Camera-type eye (tissue), 1 donor: ENCODE measurements around the gene SPDYE6. TPM values are rescaled to one million over a fixed set of nuclear protein-coding genes. Genes with fewer than 3 reads are reported as not detected.

Source experiments
- total RNA-seq: library from RNA; depleted of rRNA; stranded (reverse); fragments of >200 nt; gene quantifications from one replicate; pipeline ENCODE4 v1.2.3, GENCODE V29; 2014

Gene SPDYE6, protein sequence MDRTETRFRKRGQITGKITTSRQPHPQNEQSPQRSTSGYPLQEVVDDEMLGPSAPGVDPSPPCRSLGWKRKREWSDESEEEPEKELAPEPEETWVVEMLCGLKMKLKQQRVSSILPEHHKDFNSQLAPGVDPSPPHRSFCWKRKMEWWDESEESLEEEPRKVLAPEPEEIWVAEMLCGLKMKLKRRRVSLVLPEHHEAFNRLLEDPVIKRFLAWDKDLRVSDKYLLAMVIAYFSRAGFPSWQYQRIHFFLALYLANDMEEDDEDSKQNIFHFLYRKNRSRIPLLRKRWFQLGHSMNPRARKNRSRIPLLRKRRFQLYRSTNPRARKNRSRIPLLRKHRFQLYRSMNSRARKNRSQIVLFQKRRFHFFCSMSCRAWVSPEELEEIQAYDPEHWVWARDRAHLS
- total RNA-seq: not detected

DNA sequence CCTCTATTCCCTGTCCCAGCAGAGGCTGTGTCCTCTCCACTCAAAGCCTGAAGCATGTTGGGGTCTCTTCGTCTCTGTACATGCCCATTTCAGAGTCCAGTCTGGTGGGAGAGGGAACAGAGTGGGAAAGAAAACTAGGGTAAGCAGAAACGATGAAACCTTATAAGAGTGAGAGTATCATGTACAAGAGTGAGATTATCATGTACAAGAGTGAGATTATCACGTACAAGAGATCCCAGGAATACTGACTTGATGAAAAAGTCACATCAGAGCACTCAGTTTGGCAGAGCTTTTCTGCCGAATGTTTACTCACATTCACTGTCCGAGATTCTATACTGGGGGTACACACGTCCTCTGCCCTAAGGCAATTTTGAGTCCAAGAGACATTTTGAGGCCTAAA lies at the start of gene SPDYE6:
Gene SPDYE6 (minus strand): TSS at position 101 of the 400 bp plus-strand sequence. CDS start 421 bp downstream, outside the sequence.

DNA sequence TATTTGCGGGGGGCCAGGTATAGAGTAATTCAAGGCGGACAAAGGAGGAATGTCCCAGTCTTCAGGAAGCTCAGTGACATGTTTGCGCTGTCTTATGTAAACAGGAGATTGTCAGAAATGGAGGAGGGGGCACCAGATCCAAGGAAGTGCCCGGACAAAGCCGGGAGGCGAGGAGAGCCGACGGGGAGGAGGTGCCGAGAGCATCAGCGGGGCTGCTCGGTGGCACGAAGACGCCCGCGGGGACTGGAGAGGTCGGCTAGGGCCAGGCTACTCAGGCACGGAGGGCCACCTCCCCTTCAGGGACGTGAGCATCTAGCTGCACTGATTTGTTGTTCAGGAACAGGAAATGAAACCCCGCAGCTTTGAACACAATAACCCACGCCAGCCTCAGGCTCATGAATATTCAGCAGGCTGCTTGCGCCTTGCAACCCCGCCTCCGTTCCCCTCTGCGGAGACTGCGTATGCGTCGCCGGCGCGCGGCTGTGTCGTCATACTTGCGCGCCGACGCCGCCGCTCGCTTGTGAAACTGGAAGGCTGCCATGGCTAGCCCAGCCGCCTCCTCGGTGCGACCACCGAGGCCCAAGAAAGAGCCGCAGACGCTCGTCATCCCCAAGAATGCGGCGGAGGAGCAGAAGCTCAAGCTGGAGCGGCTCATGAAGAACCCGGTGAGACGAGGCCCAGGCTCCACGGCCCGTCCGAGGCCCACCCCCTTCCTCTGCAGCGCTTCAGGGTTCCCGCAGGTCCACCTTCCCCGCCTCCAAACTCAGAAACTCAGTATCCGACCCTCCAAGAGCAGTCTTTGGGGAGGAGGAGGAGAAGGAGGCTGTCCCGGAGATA lies 39.8 kb upstream of the SPDYE6 start, which contains the start of gene PRKRIP1:
Gene PRKRIP1 (plus strand): TSS at position 491 of the 837 bp plus-strand sequence. CDS start 49 bp downstream, at position 540.

Other genes with a start within 250 kb of the SPDYE6 start
- gene SH2B2, start 69.6 kb downstream of the SPDYE6 start, total RNA-seq: 16.7 TPM
- gene PRKRIP1, start 39.9 kb upstream of the SPDYE6 start, total RNA-seq: 51.7 TPM
- gene ORAI2, start 77.1 kb upstream of the SPDYE6 start, total RNA-seq: 41.8 TPM
- gene ALKBH4, start 108.4 kb upstream of the SPDYE6 start, total RNA-seq: 29.9 TPM
- 26.1 TPM for gene LRWD1, start 108.5 kb upstream of the SPDYE6 start, total RNA-seq
- 5.1 TPM for gene POLR2J, start 122.5 kb upstream of the SPDYE6 start, total RNA-seq
- gene RASA4B, start 161.3 kb upstream of the SPDYE6 start, total RNA-seq: 42.7 TPM
- 64.4 TPM for gene UPK3BL2, start 187.3 kb upstream of the SPDYE6 start, total RNA-seq
- gene SPDYE2, start 194.8 kb upstream of the SPDYE6 start, total RNA-seq: 0.27 TPM
- 36.0 TPM for gene POLR2J3, start 216.1 kb upstream of the SPDYE6 start, total RNA-seq